Hematopoietic multipotent progenitor cell treated with erythropoietin and hydrocortisone succinate and interleukin-3 and kit ligand, for 4 days (in vitro differentiated cells): Measurements from ENCODE around the gene INIP.
"Not testable (repeated sequence)": the region's sequence is repeated elsewhere in the genome, so short reads cannot be mapped to it uniquely, and the experiment has no call there.

ENCODE experiments used
- DNase-seq: peaks from one replicate; pipeline ENCODE4 v3.0.0-alpha.2; 2015

Gene INIP

GRCh38 chr9:112731971-112732370 lies 14.1 kb upstream of the INIP start:
- DNase-seq = no peak

- no peak for DNase-seq
Observed at GRCh38 chr9:112728401-112728800, 10.5 kb upstream of the INIP start.

GRCh38 chr9:112726428-112726827 lies 8.5 kb upstream of the INIP start:
- no peak for DNase-seq

- DNase-seq = no peak
Observed at GRCh38 chr9:112725961-112726360, 8.0 kb upstream of the INIP start.

GRCh38 chr9:112722749-112723148 lies 4.8 kb upstream of the INIP start:
- DNase-seq = not testable (repeated sequence)

GRCh38 chr9:112720113-112720780 lies 2.3 kb upstream of the INIP start:
- DNase-seq = peak; percentile 45

- no peak for DNase-seq
Observed at GRCh38 chr9:112719696-112720095, 1.8 kb upstream of the INIP start.

- DNase-seq = no peak
Observed at GRCh38 chr9:112719241-112719691, 1.3 kb upstream of the INIP start.

- no peak for DNase-seq
Observed at GRCh38 chr9:112712678-112713077, 5.2 kb downstream of the INIP start.

GRCh38 chr9:112711050-112711689 lies 6.7 kb downstream of the INIP start:
- peak; percentile 60 for DNase-seq

- DNase-seq = peak; percentile 22
Observed at GRCh38 chr9:112705768-112706427, 12.0 kb downstream of the INIP start.

- no peak for DNase-seq
Observed at GRCh38 chr9:112703304-112703703, 14.6 kb downstream of the INIP start.

- no peak for DNase-seq
Observed at GRCh38 chr9:112700085-112700484, 17.8 kb downstream of the INIP start.

- no peak for DNase-seq
Observed at GRCh38 chr9:112699230-112699629, 18.7 kb downstream of the INIP start.

GRCh38 chr9:112696461-112696860 lies 21.5 kb downstream of the INIP start:
- DNase-seq = no peak

- DNase-seq = no peak
Observed at GRCh38 chr9:112694706-112695555, 23.0 kb downstream of the INIP start.

GRCh38 chr9:112689161-112689740 lies 28.7 kb downstream of the INIP start:
- no peak for DNase-seq

- no peak for DNase-seq
Observed at GRCh38 chr9:112680731-112681402, 37.0 kb downstream of the INIP start.

GRCh38 chr9:112677040-112677439 lies 40.9 kb downstream of the INIP start:
- DNase-seq = no peak

GRCh38 chr9:112673221-112673620 lies 44.7 kb downstream of the INIP start:
- DNase-seq = not testable (repeated sequence)

GRCh38 chr9:112670991-112671625 lies 46.8 kb downstream of the INIP start:
- no peak for DNase-seq

- DNase-seq = no peak
Observed at GRCh38 chr9:112669326-112669725, 48.6 kb downstream of the INIP start.
